IMR-90 (cell line): Measurements from ENCODE around the gene CDT1. TPM values are rescaled to one million over a fixed set of nuclear protein-coding genes. Genes with fewer than 3 reads are reported as not detected.

Experiments used
- ATAC-seq: fragments of 200-7000 bp; cut with Tn5 transposase; 2 replicates; pipeline ENCODE4 v1.9.1; 2020; ENCODE audit warnings: low read depth, mild to moderate bottlenecking, moderate library complexity
- BruUV-seq: library from RNA; stranded (reverse); fragments of 400-500 nt; replicated peaks from 2 replicates; lab custom pipeline; 2021; lab: Mats Ljungman, UMichigan
- CTCF ChIA-PET: fragments of 300-600 bp; formaldehyde crosslinking; extraction: SDS; loops from one replicate; lab custom pipeline; 2021; ENCODE audit warnings: antibody characterized with exemption; lab: Yijun Ruan, JAX
- POLR2A ChIA-PET: fragments of 300-600 bp; sonication (Branson Sonifier 250); formaldehyde crosslinking; loops from one replicate; lab custom pipeline; 2022; ENCODE audit warnings: antibody characterized with exemption; ENCODE audit not compliant: unreplicated experiment; lab: Charles Lee
- DNase-seq: peaks from one replicate; pipeline ENCODE4 v3.0.0; 2013
- H2AFZ ChIP-seq: replicated peaks from 2 replicates; pipeline ENCODE3; 2013; ENCODE audit warnings: low read length, mild to moderate bottlenecking; ENCODE audit not compliant: poor library complexity
- H2AK5ac ChIP-seq: 2 replicates; pipeline ENCODE4 v1.6.1; 2013; ENCODE audit warnings: low read depth, low read length, inconsistent platforms
- H2AK9ac ChIP-seq: replicated peaks from 2 replicates; pipeline ENCODE3; 2013; ENCODE audit warnings: mild to moderate bottlenecking, low read depth, low read length, moderate library complexity; ENCODE audit not compliant: poor library complexity
- H2BK120ac ChIP-seq: 2 replicates; pipeline ENCODE4 v1.6.1; 2013; ENCODE audit warnings: low read depth, low read length, inconsistent platforms
- H2BK15ac ChIP-seq: 3 replicates; pipeline ENCODE4 v1.6.1; 2013; ENCODE audit warnings: low read depth, low read length, inconsistent platforms
- H2BK20ac ChIP-seq: 2 replicates; pipeline ENCODE4 v1.6.1; 2013; ENCODE audit warnings: low read depth, mild to moderate bottlenecking, inconsistent platforms, low read length, moderate library complexity
- H2BK5ac ChIP-seq: 2 replicates; pipeline ENCODE4 v1.6.1; 2013; ENCODE audit warnings: mild to moderate bottlenecking, low read depth, low read length, inconsistent platforms; ENCODE audit not compliant: poor library complexity, severe bottlenecking
- H3K14ac ChIP-seq: replicated peaks from 2 replicates; pipeline ENCODE4 v1.6.1; 2013; ENCODE audit warnings: low read depth, low read length, inconsistent platforms
- H3K18ac ChIP-seq: 2 replicates; pipeline ENCODE4 v1.6.1; 2013; ENCODE audit warnings: low read depth, low read length, control low read depth
- H3K23ac ChIP-seq: 2 replicates; pipeline ENCODE4 v1.6.1; 2013; ENCODE audit warnings: low read depth, low read length, inconsistent platforms
- H3K27ac ChIP-seq: 2 replicates; pipeline ENCODE4 v1.5.1; 2013; ENCODE audit warnings: mild to moderate bottlenecking, control low read depth, low read length; ENCODE audit not compliant: insufficient read depth
- H3K27me3 ChIP-seq: 2 replicates; pipeline ENCODE4 v1.6.1; 2013; ENCODE audit warnings: low read length; ENCODE audit not compliant: control insufficient read depth, insufficient read depth
- H3K36me3 ChIP-seq: 2 replicates; pipeline ENCODE4 v1.6.1; 2013; ENCODE audit warnings: low read length, mixed read lengths; ENCODE audit not compliant: control insufficient read depth, insufficient read depth
- H3K4ac ChIP-seq: 2 replicates; pipeline ENCODE4 v1.6.1; 2013; ENCODE audit warnings: low read depth, low read length, inconsistent platforms
- H3K4me1 ChIP-seq: 2 replicates; pipeline ENCODE4 v1.6.1; 2013; ENCODE audit warnings: low read length, mixed read lengths; ENCODE audit not compliant: control insufficient read depth, insufficient read depth
- H3K4me2 ChIP-seq: 2 replicates; pipeline ENCODE4 v1.6.1; 2013; ENCODE audit warnings: low read depth, mild to moderate bottlenecking, control low read depth, low read length, moderate library complexity
- H3K4me3 ChIP-seq: 2 replicates; pipeline ENCODE4 v1.5.1; 2013; ENCODE audit warnings: low read depth, mild to moderate bottlenecking, control low read depth, low read length, moderate library complexity; ENCODE audit not compliant: insufficient read depth
- H3K56ac ChIP-seq: 2 replicates; pipeline ENCODE4 v1.6.1; 2013; ENCODE audit warnings: low read length, inconsistent platforms; ENCODE audit not compliant: insufficient read depth; ENCODE audit errors: extremely low read depth
- H3K79me1 ChIP-seq, 2 experiments: 2 replicates each; pipeline ENCODE4 v1.6.1; 2013; ENCODE audit warnings: low read length in 2 of 2, inconsistent platforms in 1 of 2, low read depth in 1 of 2
- H3K9ac ChIP-seq: 2 replicates; pipeline ENCODE4 v1.6.1; 2013; ENCODE audit warnings: low read depth, low read length, control low read depth
- H3K9me1 ChIP-seq: 2 replicates; pipeline ENCODE4 v1.6.1; 2013; ENCODE audit warnings: low read length, inconsistent platforms; ENCODE audit not compliant: insufficient read depth
- H3K9me3 ChIP-seq: 2 replicates; pipeline ENCODE4 v1.6.1; 2013; ENCODE audit warnings: low read length; ENCODE audit not compliant: control insufficient read depth, insufficient read depth
- H4K20me1 ChIP-seq: 2 replicates; pipeline ENCODE4 v1.6.1; 2013; ENCODE audit warnings: low read length, inconsistent platforms; ENCODE audit not compliant: insufficient read depth
- H4K5ac ChIP-seq: 2 replicates; pipeline ENCODE4 v1.6.1; 2013; ENCODE audit warnings: mild to moderate bottlenecking, low read depth, low read length, control low read depth
- H4K8ac ChIP-seq, 2 experiments: 2 replicates each; pipeline ENCODE4 v1.6.1; 2013; ENCODE audit warnings: low read depth in 2 of 2, low read length in 2 of 2, control low read depth in 1 of 2, inconsistent platforms in 1 of 2
- H4K91ac ChIP-seq: 2 replicates; pipeline ENCODE4 v1.6.1; 2013; ENCODE audit warnings: low read depth, low read length, inconsistent platforms; ENCODE audit not compliant: insufficient read depth
- BHLHE40 ChIP-seq: fragments of 150-350 bp; IDR thresholded peaks from 2 replicates; pipeline ENCODE4 v1.6.1; 2016; ENCODE audit warnings: mild to moderate bottlenecking, low read depth, low read length
- CEBPB ChIP-seq: IDR thresholded peaks from 2 replicates; pipeline ENCODE4 v1.6.1; 2012; ENCODE audit warnings: low read depth, low read length, improper control_type of control experiment
- CHD1 ChIP-seq: IDR thresholded peaks from 2 replicates; pipeline ENCODE4 v1.6.1; 2012; ENCODE audit warnings: low read depth, low read length, improper control_type of control experiment
- FOS ChIP-seq: fragments of 150-350 bp; IDR thresholded peaks from 2 replicates; pipeline ENCODE4 v1.6.1; 2016; ENCODE audit warnings: low read depth, low read length
- MAFK ChIP-seq: IDR thresholded peaks from 2 replicates; pipeline ENCODE4 v1.6.1; 2012; ENCODE audit warnings: low read depth, low read length, improper control_type of control experiment
- MAZ ChIP-seq: IDR thresholded peaks from 2 replicates; pipeline ENCODE4 v1.6.1; 2012; ENCODE audit warnings: low read depth, mild to moderate bottlenecking, low read length, improper control_type of control experiment, moderate library complexity, borderline replicate concordance
- NFE2L2 ChIP-seq: fragments of 150-350 bp; IDR thresholded peaks from 2 replicates; pipeline ENCODE4 v1.6.1; 2016; ENCODE audit warnings: low read depth, mild to moderate bottlenecking, low read length
- RAD21 ChIP-seq: IDR thresholded peaks from 2 replicates; pipeline ENCODE4 v1.6.1; 2012; ENCODE audit warnings: low read length, improper control_type of control experiment
- RCOR1 ChIP-seq: IDR thresholded peaks from 2 replicates; pipeline ENCODE4 v1.6.1; 2012; ENCODE audit warnings: mild to moderate bottlenecking, low read length, improper control_type of control experiment; ENCODE audit not compliant: insufficient replicate concordance
- RFX5 ChIP-seq: IDR thresholded peaks from 2 replicates; pipeline ENCODE4 v1.8.0; 2012; ENCODE audit warnings: low read depth, mild to moderate bottlenecking, low read length, moderate library complexity
- SMC3 ChIP-seq: fragments of 150-350 bp; IDR thresholded peaks from 2 replicates; pipeline ENCODE4 v1.6.1; 2016; ENCODE audit warnings: low read depth, mild to moderate bottlenecking, antibody characterized with exemption, low read length, moderate library complexity
- WGBS, 2 experiments: methylation state at CpG; one replicate each; pipeline versions ENCODE4 v1.1.5 to v1.1.7; 2013; ENCODE audit warnings: missing lambda C conversion rate in 2 of 2; ENCODE audit not compliant: insufficient read length in 1 of 2; ENCODE audit errors: extremely low coverage in 2 of 2; 5-methylcytosine and 5-hydroxymethylcytosine counted together
- dilution Hi-C: fragments of 300-500 bp; cut with HindIII; formaldehyde crosslinking; loops from one replicate; pipeline ENCODE4 v1.14.3; 2018; ENCODE audit warnings: low sequenced_read_pairs; ENCODE audit not compliant: unreplicated experiment
- in situ Hi-C: fragments of 300-500 bp; cut with MboI; formaldehyde crosslinking; loops from 3 replicates; pipeline ENCODE4 v1.14.3; 2019; ENCODE audit warnings: low sequenced_read_pairs, inconsistent platforms, mixed read lengths
- intact Hi-C: fragments of 100-400 bp; cut with micrococcal nuclease; formaldehyde crosslinking; loops from 2 replicates; pipeline ENCODE4 v1.10.0; 2022
- polyA plus RNA-seq, 3 experiments: library from polyadenylated mRNA; depleted of rRNA; stranded (reverse); fragments of >200 nt; gene quantifications; 2 replicates each; pipeline ENCODE4 v1.2.3, GENCODE V29; 2012; ENCODE audit warnings: low replicate concordance in 1 of 3
- total RNA-seq: library from RNA; depleted of rRNA; stranded (reverse); fragments of >200 nt; gene quantifications from 2 replicates; pipeline ENCODE4 v1.2.3, GENCODE V29; 2012
- TF ChIP-seq, protein P1 (sequence below): fragments of 150-350 bp; IDR thresholded peaks from 2 replicates; pipeline ENCODE4 v1.6.1; 2016; ENCODE audit warnings: low read depth, mild to moderate bottlenecking, low read length, moderate library complexity, borderline replicate concordance

Gene CDT1
- total and polyA plus RNA-seq, 2 of the 4 experiments (the other 2 are of a cell fraction): 3.2 to 11.8 TPM

GRCh38 chr16:88856122-88856827, 52.7 kb downstream of the CDT1 start:
- Histone ChIP-seq H3K9me1 (0 out of 2 replicates have a peak, but pooled peaks cover 4% of the 10 kb centered on the region), H3K27ac (peak overlapping the region; percentile 86), H3K4ac (peak overlapping the region; percentile 76), H3K79me1 (peaks cover 9 to 38% of the 10 kb centered on the region in 2 experiments), H3K23ac (no peak overlapping the region; the same call in 1 of the 2 replicates), H3K27me3 (no peaks in the 10 kb centered on the region), H2BK20ac (no peak overlapping the region), H3K36me3 (peaks cover 22% of the 10 kb centered on the region), H3K18ac (no peak overlapping the region), H2AK9ac (peak overlapping the region; percentile 96), H4K20me1 (peaks cover 18% of the 10 kb centered on the region), H4K5ac (no peak overlapping the region), H3K14ac (peak overlapping the region; percentile 70; the same call in 1 of the 2 replicates), H3K9me3 (no peaks in the 10 kb centered on the region), H2BK15ac (no peak overlapping the region), H2AK5ac (peak overlapping the region; percentile 82), H3K4me1 (peaks cover 9% of the 10 kb centered on the region), H3K56ac (no peak overlapping the region), H3K4me2 (peak overlapping the region; percentile 72), H2BK5ac (peak overlapping the region; percentile 91), H3K9ac (peak overlapping the region; percentile 63), H3K4me3 (peak overlapping the region; percentile 88), H4K91ac (no peak overlapping the region; the same call in 1 of the 2 replicates), H2BK120ac (no peak overlapping the region), H4K8ac (peak overlapping the region in 1 of 2 experiments; percentile 33; a peak in 1 of 4 replicates), H2AFZ (peak overlapping the region; percentile 96)
- intact Hi-C loops (loop anchor here (2.0 to 5.0 kb wide), 2 partner anchors 71 to 361 kb away; partner anchors contain the start of gene ZNF778), dilution Hi-C loops (no loop called here), in situ Hi-C loops (no loop called here)
- ChIA-PET CTCF (interaction anchor here (1.5 to 2.0 kb wide), 3 partner anchors 29 to 46 kb away, joined by 3 to 7 read pairs (median 7); partner anchors contain the start of gene APRT), POLR2A (interaction anchor here (0.8 kb wide), 1 partner anchor 10 kb away, joined by 3 read pairs; no protein-coding TSS in a partner anchor)
- ATAC-seq: peak; percentile 55
- no peak for TF ChIP-seq CHD1
- TF ChIP-seq MAZ: no peak
- TF ChIP-seq CEBPB: no peak
- TF ChIP-seq SMC3: no peak
- no peak for TF ChIP-seq FOS
- TF ChIP-seq NFE2L2: no peak
- TF ChIP-seq BHLHE40: no peak
- TF ChIP-seq MAFK: no peak
- TF ChIP-seq, protein P1, sequence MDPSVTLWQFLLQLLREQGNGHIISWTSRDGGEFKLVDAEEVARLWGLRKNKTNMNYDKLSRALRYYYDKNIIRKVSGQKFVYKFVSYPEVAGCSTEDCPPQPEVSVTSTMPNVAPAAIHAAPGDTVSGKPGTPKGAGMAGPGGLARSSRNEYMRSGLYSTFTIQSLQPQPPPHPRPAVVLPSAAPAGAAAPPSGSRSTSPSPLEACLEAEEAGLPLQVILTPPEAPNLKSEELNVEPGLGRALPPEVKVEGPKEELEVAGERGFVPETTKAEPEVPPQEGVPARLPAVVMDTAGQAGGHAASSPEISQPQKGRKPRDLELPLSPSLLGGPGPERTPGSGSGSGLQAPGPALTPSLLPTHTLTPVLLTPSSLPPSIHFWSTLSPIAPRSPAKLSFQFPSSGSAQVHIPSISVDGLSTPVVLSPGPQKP: no peak
- no peak for TF ChIP-seq RCOR1
- no peak for TF ChIP-seq RFX5
- no peak for TF ChIP-seq RAD21
- 23% methylated on average over 9 of the region's 53 CpGs; no CpG with 5 or more reads in 1 of the 2 experiments for WGBS, 2 experiments
- no peak for DNase-seq
- BruUV-seq: no TSS peak
